Chondrocyte (in vitro differentiated cells): ENCODE results near the gene MIGA1. TPM values are rescaled to one million over a fixed set of nuclear protein-coding genes. Genes with fewer than 3 reads are reported as not detected.

Experiments used
- DNase-seq: peaks from one replicate; pipeline ENCODE4 v3.0.0; 2021; ENCODE audit warnings: mixed read lengths, low spot score
- H3K27ac Mint-ChIP-seq: one replicate; pipeline ENCODE4 v1.8.0; 2021; ENCODE audit warnings: mild to moderate bottlenecking, moderate library complexity, mixed read lengths; ENCODE audit not compliant: unreplicated experiment
- H3K27me3 Mint-ChIP-seq: 2 replicates; pipeline ENCODE4 v1.8.0; 2021; ENCODE audit warnings: low read depth, mixed read lengths
- H3K36me3 Mint-ChIP-seq: 2 replicates; pipeline ENCODE4 v1.8.0; 2021; ENCODE audit warnings: low read depth, mixed read lengths
- H3K4me1 Mint-ChIP-seq: 2 replicates; pipeline ENCODE4 v1.8.0; 2021; ENCODE audit warnings: low read depth, mild to moderate bottlenecking, mixed read lengths
- H3K4me3 Mint-ChIP-seq: one replicate; pipeline ENCODE4 v1.8.0; 2021; ENCODE audit warnings: mild to moderate bottlenecking, moderate library complexity, mixed read lengths; ENCODE audit not compliant: unreplicated experiment
- H3K9me3 Mint-ChIP-seq: 2 replicates; pipeline ENCODE4 v1.8.0; 2021; ENCODE audit warnings: low read depth, mixed read lengths
- CTCF ChIP-seq: fragments of 200-600 bp; sonication (generic); IDR thresholded peaks from 2 replicates; pipeline ENCODE4 v1.5.0; 2021; ENCODE audit warnings: antibody characterized with exemption, mild to moderate bottlenecking, moderate library complexity
- total RNA-seq: library from RNA; stranded (reverse); gene quantifications from 3 replicates; pipeline ENCODE4 v1.2.1, GENCODE V29; 2021

MIGA1 gene
- total RNA-seq, 1 donor from 2014 or later, result 18.6 TPM

DNA sequence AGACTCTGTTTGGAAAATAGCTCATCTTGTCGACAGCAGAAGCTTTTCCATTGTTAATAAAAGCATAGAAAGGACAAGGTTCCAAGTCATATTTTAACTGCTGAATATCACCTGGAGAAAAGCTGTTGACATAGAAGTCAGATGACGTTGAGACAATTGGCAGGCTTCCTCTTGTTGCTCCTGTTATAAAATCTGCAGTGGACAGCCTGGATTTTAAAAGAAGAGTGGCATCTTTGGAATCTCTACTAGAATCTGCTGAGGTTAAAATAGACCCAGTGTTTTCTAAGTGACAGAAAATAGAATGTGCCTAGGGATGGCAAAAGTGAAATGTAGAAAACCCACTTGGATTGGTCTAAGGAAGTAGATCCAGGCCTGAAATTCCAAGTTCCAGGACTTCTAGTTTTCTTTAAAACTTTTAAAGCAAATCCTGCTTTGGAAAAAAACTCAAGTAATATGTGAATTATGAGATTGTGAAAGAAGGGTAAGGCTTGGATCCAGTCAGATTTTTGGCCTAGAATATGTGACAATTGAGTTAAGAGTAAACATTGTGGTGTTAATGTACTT, 55.4 kb downstream of the MIGA1 start:
- Mint-ChIP-seq H3K4me3 (no peak overlapping the region), H3K36me3 (no peaks in the 10 kb centered on the region), H3K27me3 (no peaks in the 10 kb centered on the region), H3K27ac (peak overlapping the region; percentile 98), H3K9me3 (no peaks in the 10 kb centered on the region), H3K4me1 (peaks cover 69% of the 10 kb centered on the region)
- no peak for DNase-seq
- no peak for TF ChIP-seq CTCF

DNA sequence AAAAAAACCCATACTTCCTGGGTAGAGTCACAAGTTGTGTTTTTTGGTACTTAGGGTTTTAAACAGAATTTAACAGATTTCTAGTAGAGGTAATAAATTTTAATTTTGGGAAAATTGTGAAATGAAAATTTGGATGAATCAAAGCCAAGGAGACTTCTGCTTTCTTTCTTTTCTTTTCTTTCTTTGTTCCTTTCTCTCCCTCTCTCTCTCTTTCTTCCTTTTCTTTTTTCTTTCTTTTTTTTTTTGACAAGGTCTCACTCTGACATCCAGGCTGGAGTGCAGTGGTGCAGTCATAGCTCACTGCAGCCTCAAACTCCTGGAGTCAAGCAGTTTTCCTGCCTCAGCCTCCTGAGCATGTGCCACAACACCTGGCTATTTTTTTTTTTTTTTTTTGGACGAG, 62.1 kb downstream of the MIGA1 start:
- H3K9me3 Mint-ChIP-seq, result no peaks in the 10 kb centered on the region
- no peak for TF ChIP-seq CTCF
- H3K27ac Mint-ChIP-seq, result no peak overlapping the region

GRCh38 chr1:77845951-77846350, 66.5 kb downstream of the MIGA1 start:
- peak overlapping the region; percentile 18 for H3K4me3 Mint-ChIP-seq
- no peak for DNase-seq
- TF ChIP-seq CTCF, result no peak
- H3K4me1 Mint-ChIP-seq, result peaks cover 20% of the 10 kb centered on the region
- no peaks in the 10 kb centered on the region for H3K27me3 Mint-ChIP-seq
- H3K27ac Mint-ChIP-seq, result peak overlapping the region; percentile 43
- H3K36me3 Mint-ChIP-seq, result peaks cover 1% of the 10 kb centered on the region
- no peaks in the 10 kb centered on the region for H3K9me3 Mint-ChIP-seq

More for the DNA sequence above, 62.1 kb downstream of the MIGA1 start:
- peaks cover 25% of the 10 kb centered on the region for H3K4me1 Mint-ChIP-seq
- H3K27me3 Mint-ChIP-seq, result no peaks in the 10 kb centered on the region
- no peak overlapping the region for H3K4me3 Mint-ChIP-seq
- peaks cover 3% of the 10 kb centered on the region for H3K36me3 Mint-ChIP-seq
- DNase-seq, result no peak

DNA sequence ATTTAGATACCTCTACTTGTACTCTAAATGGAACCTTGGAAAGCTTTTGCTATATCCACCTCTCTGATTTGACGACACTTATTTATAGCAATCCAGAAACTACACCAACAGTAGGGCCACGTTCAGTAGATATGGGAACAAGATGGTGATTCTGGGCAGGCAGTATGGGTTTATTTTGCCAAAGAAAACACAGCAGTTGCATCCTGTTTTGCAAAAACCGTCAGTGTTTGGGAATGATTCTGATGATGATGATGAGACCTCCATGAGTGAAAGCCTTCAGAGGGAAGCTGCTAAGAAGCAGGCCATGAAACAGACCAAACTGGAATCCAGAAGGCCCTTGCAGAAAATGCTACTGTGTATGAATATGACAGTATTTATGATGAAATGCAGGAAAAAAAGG, 67.5 kb downstream of the MIGA1 start:
- Mint-ChIP-seq H3K9me3 (no peaks in the 10 kb centered on the region), H3K27ac (no peak overlapping the region), H3K4me1 (peaks cover 15% of the 10 kb centered on the region), H3K27me3 (no peaks in the 10 kb centered on the region), H3K4me3 (no peak overlapping the region), H3K36me3 (peaks cover 1% of the 10 kb centered on the region)
- no peak for DNase-seq
- TF ChIP-seq CTCF, result no peak

DNA sequence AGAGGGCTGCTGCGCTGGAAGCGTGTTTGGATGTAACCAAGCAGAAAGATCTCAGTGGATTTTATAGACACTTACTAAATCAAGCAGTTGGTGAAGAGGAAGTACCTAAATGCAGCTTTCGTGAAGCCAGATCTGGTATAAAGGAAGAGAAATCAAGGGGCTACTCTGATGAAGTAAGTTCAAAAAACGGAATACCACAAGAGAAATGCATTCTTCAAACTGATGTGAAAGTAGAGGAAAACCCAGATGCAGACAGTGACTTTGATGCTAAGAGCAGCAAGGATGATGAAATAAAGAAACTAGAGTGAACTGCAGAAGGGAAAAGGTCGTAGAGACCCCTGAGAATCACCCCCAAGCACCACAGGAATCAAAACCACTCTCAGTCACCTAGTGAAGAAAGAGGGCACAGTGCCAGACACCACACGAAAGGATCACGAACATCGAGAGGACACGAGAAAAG, 68.2 kb downstream of the MIGA1 start:
- Mint-ChIP-seq H3K27me3 (no peaks in the 10 kb centered on the region), H3K9me3 (no peaks in the 10 kb centered on the region), H3K4me1 (peaks cover 18% of the 10 kb centered on the region), H3K27ac (no peak overlapping the region), H3K36me3 (peaks cover 1% of the 10 kb centered on the region), H3K4me3 (no peak overlapping the region)
- DNase-seq, result no peak
- TF ChIP-seq CTCF, result no peak
